B cell (primary cell): ENCODE measurements around the gene LIF. TPM values are rescaled to one million over a fixed set of nuclear protein-coding genes. Genes with fewer than 3 reads are reported as not detected.

Source experiments
- ATAC-seq: fragments of 200-7000 bp; cut with Tn5 transposase; one replicate; pipeline ENCODE4 v1.10.0; 2021; ENCODE audit warnings: low read depth, mild to moderate bottlenecking, moderate number of reproducible peaks, moderate library complexity
- CTCF ChIA-PET: fragments of 350-600 bp; sonication (Branson Sonifier 250); formaldehyde crosslinking; loops from one replicate; lab custom pipeline; 2021; ENCODE audit warnings: antibody characterized with exemption, inconsistent platforms; lab: Charles Lee
- POLR2A ChIA-PET: fragments of 350-600 bp; sonication (Branson Sonifier 250); formaldehyde crosslinking; loops from one replicate; lab custom pipeline; 2021; ENCODE audit warnings: antibody characterized with exemption; lab: Charles Lee
- DNase-seq: peaks from one replicate; pipeline ENCODE4 v3.0.0; 2013
- H2AFZ ChIP-seq: 2 replicates; pipeline ENCODE4 v1.6.1; 2012; ENCODE audit warnings: mild to moderate bottlenecking, low read depth, low read length; ENCODE audit not compliant: insufficient read depth, poor library complexity, severe bottlenecking
- H3K27ac ChIP-seq, 2 donors: 1 replicate in 1 of 2; 2 replicates in 1 of 2; pipeline ENCODE4 v1.5.1; 2012 to 2013; ENCODE audit warnings: low read length in 2 of 2, mild to moderate bottlenecking in 2 of 2, moderate library complexity in 1 of 2
- H3K27me3 ChIP-seq, 4 experiments: fragments of 200-600 bp in 1 of 4; sonication (generic) in 1 of 4; replicated peaks in 1 of 4; 1 replicate in 2 of 4; 2 replicates in 2 of 4; pipeline versions ENCODE4 v1.6.1 to v1.7.0; 2013 to 2016; ENCODE audit warnings: low read length in 3 of 4, mild to moderate bottlenecking in 2 of 4, mixed read lengths in 1 of 4, moderate library complexity in 1 of 4; ENCODE audit not compliant: insufficient read depth in 4 of 4, control insufficient read depth in 3 of 4; ENCODE audit errors: control extremely low read depth in 1 of 4
- H3K36me3 ChIP-seq, 2 experiments: replicated peaks in 1 of 2; 1 replicate in 1 of 2; 2 replicates in 1 of 2; pipeline versions ENCODE4 v1.6.1 to v1.7.1; 2013; ENCODE audit warnings: low read length in 1 of 2; ENCODE audit not compliant: insufficient read depth in 2 of 2, control insufficient read depth in 1 of 2; ENCODE audit errors: control extremely low read depth in 1 of 2, extremely low read depth in 1 of 2
- H3K4me1 ChIP-seq, 2 donors: fragments of 200-600 bp in 1 of 2; sonication (generic) in 1 of 2; 1 replicate in 1 of 2; 2 replicates in 1 of 2; pipeline versions ENCODE4 v1.5.1 to v1.6.1; 2013 to 2017; ENCODE audit warnings: low read length in 2 of 2; ENCODE audit not compliant: control insufficient read depth in 2 of 2, insufficient read depth in 2 of 2
- H3K4me2 ChIP-seq: replicated peaks from 2 replicates; pipeline ENCODE3; 2012; ENCODE audit warnings: mild to moderate bottlenecking, low read depth, low read length; ENCODE audit not compliant: poor library complexity, severe bottlenecking
- H3K4me3 ChIP-seq, 5 experiments: fragments of 200-600 bp in 1 of 5; sonication (generic) in 1 of 5; 1 replicate in 3 of 5; 2 replicates in 2 of 5; pipeline versions ENCODE4 v1.5.1 to v1.7.0; 2011 to 2016; ENCODE audit warnings: low read length in 4 of 5, mild to moderate bottlenecking in 4 of 5, low read depth in 2 of 5, control low read depth in 1 of 5, moderate library complexity in 1 of 5; ENCODE audit not compliant: insufficient read depth in 1 of 5; ENCODE audit errors: control extremely low read depth in 1 of 5, extremely low read depth in 1 of 5
- H3K79me2 ChIP-seq: fragments of 200-600 bp; sonication (generic); one replicate; pipeline ENCODE4 v1.6.0; 2016; ENCODE audit warnings: low read length; ENCODE audit not compliant: control insufficient read depth, insufficient read depth
- H3K9ac ChIP-seq: fragments of 200-600 bp; sonication (generic); 2 replicates; pipeline ENCODE4 v1.6.1; 2017; ENCODE audit warnings: mild to moderate bottlenecking, low read length, moderate library complexity
- H3K9me3 ChIP-seq, 3 donors: one replicate each; pipeline versions ENCODE4 v1.6.1 to v1.7.1; 2013; ENCODE audit warnings: low read length in 2 of 3; ENCODE audit not compliant: control insufficient read depth in 2 of 3, insufficient read depth in 1 of 3; ENCODE audit errors: control extremely low read depth in 1 of 3
- H4K20me1 ChIP-seq: 2 replicates; pipeline ENCODE4 v1.6.0; 2012; ENCODE audit warnings: mild to moderate bottlenecking, low read length; ENCODE audit not compliant: insufficient read depth, control insufficient read depth, poor library complexity, severe bottlenecking
- H3K27ac Mint-ChIP-seq: one replicate; pipeline ENCODE4 v1.8.0; 2021; ENCODE audit warnings: mixed read lengths
- H3K27me3 Mint-ChIP-seq: one replicate; pipeline ENCODE4 v1.8.0; 2021; ENCODE audit warnings: mixed read lengths
- H3K4me1 Mint-ChIP-seq: one replicate; pipeline ENCODE4 v1.8.0; 2021; ENCODE audit warnings: mixed read lengths
- H3K4me3 Mint-ChIP-seq: one replicate; pipeline ENCODE4 v1.8.0; 2021; ENCODE audit warnings: mixed read lengths
- H3K9me3 Mint-ChIP-seq: one replicate; pipeline ENCODE4 v1.8.0; 2022; ENCODE audit warnings: mixed read lengths; ENCODE audit not compliant: insufficient read depth
- CTCF ChIP-seq: fragments of 200-600 bp; IDR thresholded peaks from one replicate; pipeline ENCODE4 v1.8.0; 2022; ENCODE audit warnings: antibody characterized with exemption, mild to moderate bottlenecking
- EZH2 ChIP-seq: IDR thresholded peaks from 2 replicates; pipeline ENCODE4 v1.6.1; 2012; ENCODE audit warnings: borderline replicate concordance, low read depth, mild to moderate bottlenecking, moderate library complexity, low read length; ENCODE audit not compliant: insufficient read depth, poor library complexity, severe bottlenecking
- WGBS: methylation state at CpG from one replicate; pipeline ENCODE4 v1.1.5; 2013; ENCODE audit warnings: missing lambda C conversion rate; ENCODE audit not compliant: insufficient coverage; 5-methylcytosine and 5-hydroxymethylcytosine counted together
- intact Hi-C: fragments of 100-400 bp; cut with micrococcal nuclease; formaldehyde crosslinking; loops from one replicate; pipeline ENCODE4 v1.10.0; 2022
- polyA plus RNA-seq: library from polyadenylated mRNA; depleted of rRNA; stranded (reverse); fragments of >200 nt; gene quantifications from 2 replicates; pipeline ENCODE4 v1.2.3, GENCODE V29; 2012
- total RNA-seq, 2 donors: library from RNA; stranded (reverse); fragments of 120-200 nt in 1 of 2; gene quantifications; 1 replicate in 1 of 2; 2 replicates in 1 of 2; pipeline versions ENCODE4 v1.2.3 to v1.2.4, GENCODE V29; 2013 to 2022

The LIF gene
- total and polyA plus RNA-seq, 2 donors (not counting 1 experiment from before 2014, with no cell fraction given), result 0.47 TPM; not detected in 1

GRCh38 chr22:30219668-30220278 is 26.8 kb downstream of the LIF start:
- no peak for TF ChIP-seq EZH2
- peak; percentile 7 for TF ChIP-seq CTCF
- Histone ChIP-seq H3K9me3 (peaks cover 0 to 4% (median 0%) of the 10 kb centered on the region in 3 donors), H3K4me3 (no peak overlapping the region), H3K36me3 (no peaks in the 10 kb centered on the region), H3K4me2 (no peak overlapping the region), H3K9ac (no peak overlapping the region), H3K27me3 (no peaks in the 10 kb centered on the region), H2AFZ (no peak overlapping the region), H4K20me1 (no peaks in the 10 kb centered on the region), H3K27ac (no peak overlapping the region), H3K4me1 (peaks cover 26 to 40% of the 10 kb centered on the region in 2 donors), H3K79me2 (no peaks in the 10 kb centered on the region)
- DNase-seq (no peak), ATAC-seq (no peak)
- ChIA-PET POLR2A (no interaction called here), CTCF (no interaction called here)
- H3K27ac Mint-ChIP-seq, result no peak overlapping the region
- H3K27me3 Mint-ChIP-seq, result peaks cover 18% of the 10 kb centered on the region
- no peaks in the 10 kb centered on the region for H3K9me3 Mint-ChIP-seq
- peaks cover 21% of the 10 kb centered on the region for H3K4me1 Mint-ChIP-seq
- intact Hi-C loops, result no loop called here
- no peak overlapping the region for H3K4me3 Mint-ChIP-seq

DNA sequence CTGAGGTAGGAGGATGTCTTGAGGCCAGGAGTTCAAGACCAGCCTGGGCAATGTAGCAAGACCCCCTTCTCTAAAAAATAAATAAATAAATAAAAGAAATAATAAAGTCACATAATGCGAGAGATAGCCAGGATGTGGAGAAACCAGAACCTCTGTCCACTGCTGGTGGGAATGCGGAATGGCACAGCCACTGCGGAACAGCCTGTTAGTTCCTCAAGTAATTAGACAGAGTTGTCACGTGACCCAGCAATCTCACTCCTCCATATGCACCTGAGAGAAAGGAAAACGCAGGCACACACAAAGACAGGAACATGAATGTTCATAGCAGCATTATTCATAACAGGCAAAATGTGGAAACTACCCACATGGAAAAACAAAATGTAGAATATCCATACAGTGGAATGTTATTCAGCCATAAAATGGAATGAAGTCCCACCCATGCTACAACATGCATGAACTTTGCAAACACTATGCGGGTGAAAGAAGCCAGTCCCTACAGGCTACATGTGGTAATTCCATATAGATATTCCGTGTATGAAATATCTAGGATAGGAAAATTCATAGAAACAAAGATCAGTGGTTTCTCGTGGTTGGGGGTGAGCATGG is 27.4 kb downstream of the LIF start:
- peaks cover 0 to 4% (median 0%) of the 10 kb centered on the region in 3 donors for H3K9me3 ChIP-seq
- no peak overlapping the region for H3K9ac ChIP-seq
- intact Hi-C loops, result no loop called here
- H2AFZ ChIP-seq, result no peak overlapping the region
- no peak overlapping the region for H3K4me3 Mint-ChIP-seq
- no peak overlapping the region for H3K4me2 ChIP-seq
- 100% methylated on average over 4 of the region's 8 CpGs for WGBS
- peaks cover 20 to 33% of the 10 kb centered on the region in 2 donors for H3K4me1 ChIP-seq
- H3K4me1 Mint-ChIP-seq, result peaks cover 21% of the 10 kb centered on the region
- ATAC-seq (no peak), DNase-seq (no peak)
- no peak overlapping the region for H3K4me3 ChIP-seq
- H3K27me3 Mint-ChIP-seq, result peaks cover 22% of the 10 kb centered on the region
- no peaks in the 10 kb centered on the region for H3K9me3 Mint-ChIP-seq
- no peaks in the 10 kb centered on the region for H3K36me3 ChIP-seq
- TF ChIP-seq EZH2 (no peak), CTCF (no peak)
- no peaks in the 10 kb centered on the region for H4K20me1 ChIP-seq
- H3K27ac ChIP-seq, result no peak overlapping the region
- ChIA-PET CTCF (no interaction called here), POLR2A (no interaction called here)
- no peaks in the 10 kb centered on the region for H3K27me3 ChIP-seq
- H3K27ac Mint-ChIP-seq, result no peak overlapping the region
- H3K79me2 ChIP-seq, result no peaks in the 10 kb centered on the region
